Epithelial cell of prostate (primary cell): Measurements from ENCODE around the gene GLRA2.
A peak's percentile ranks its signal among the peaks of the same experiment; 100 is the strongest.
"Not testable (repeated sequence)": the region's sequence is repeated elsewhere in the genome, so short reads cannot be mapped to it uniquely, and the experiment has no call there.

Source experiments
- DNase-seq: peaks from one replicate; pipeline ENCODE4 v3.0.0-alpha.2; 2011; ENCODE audit warnings: low read depth, low spot score
- H3K27ac ChIP-seq: fragments of 450-650 bp; 2 replicates; pipeline ENCODE4 v1.5.1; 2017; ENCODE audit warnings: mild to moderate bottlenecking

The GLRA2 gene

GRCh38 chrX:14590693-14591424 is 61.5 kb downstream of the GLRA2 start:
- DNase-seq, result no peak
- no peak overlapping the region for H3K27ac ChIP-seq

GRCh38 chrX:14591976-14592375 is 62.6 kb downstream of the GLRA2 start:
- DNase-seq, result no peak
- H3K27ac ChIP-seq, result no peak overlapping the region

- DNase-seq, result no peak
- no peak overlapping the region for H3K27ac ChIP-seq
Measured at GRCh38 chrX:14594521-14594920, 65.2 kb downstream of the GLRA2 start.

GRCh38 chrX:14598330-14598729 is 69.0 kb downstream of the GLRA2 start:
- no peak for DNase-seq
- H3K27ac ChIP-seq, result no peak overlapping the region

GRCh38 chrX:14607446-14607985 is 78.2 kb downstream of the GLRA2 start:
- H3K27ac ChIP-seq, result no peak overlapping the region
- DNase-seq, result no peak

- not testable (repeated sequence) for DNase-seq, H3K27ac ChIP-seq
Measured at GRCh38 chrX:14612450-14612849, 83.1 kb downstream of the GLRA2 start.

GRCh38 chrX:14616301-14616700 is 87.0 kb downstream of the GLRA2 start:
- DNase-seq, result no peak
- no peak overlapping the region for H3K27ac ChIP-seq

GRCh38 chrX:14616836-14617235 is 87.5 kb downstream of the GLRA2 start:
- DNase-seq, result no peak
- H3K27ac ChIP-seq, result no peak overlapping the region

GRCh38 chrX:14618177-14618965 is 89.0 kb downstream of the GLRA2 start:
- no peak for DNase-seq
- no peak overlapping the region for H3K27ac ChIP-seq

GRCh38 chrX:14630733-14631132 is 101.4 kb downstream of the GLRA2 start:
- no peak for DNase-seq
- H3K27ac ChIP-seq, result no peak overlapping the region

- H3K27ac ChIP-seq, result no peak overlapping the region
- no peak for DNase-seq
Measured at GRCh38 chrX:14641681-14642655, 112.6 kb downstream of the GLRA2 start.

- no peak overlapping the region for H3K27ac ChIP-seq
- no peak for DNase-seq
Measured at GRCh38 chrX:14660970-14661369, 131.6 kb downstream of the GLRA2 start.

GRCh38 chrX:14670819-14671218 is 141.5 kb downstream of the GLRA2 start:
- no peak overlapping the region for H3K27ac ChIP-seq
- DNase-seq, result no peak

- DNase-seq, result no peak
- H3K27ac ChIP-seq, result no peak overlapping the region
Measured at GRCh38 chrX:14672611-14673172, 143.4 kb downstream of the GLRA2 start.

- peak overlapping the region; percentile 53 for H3K27ac ChIP-seq
- DNase-seq, result no peak
Measured at GRCh38 chrX:14673236-14673635, 143.9 kb downstream of the GLRA2 start.

GRCh38 chrX:14673764-14674163 is 144.4 kb downstream of the GLRA2 start:
- peak; percentile 65 for DNase-seq
- H3K27ac ChIP-seq, result peak overlapping the region; percentile 53

GRCh38 chrX:14675500-14675899 is 146.2 kb downstream of the GLRA2 start:
- no peak for DNase-seq
- no peak overlapping the region for H3K27ac ChIP-seq

GRCh38 chrX:14676431-14676830 is 147.1 kb downstream of the GLRA2 start:
- DNase-seq, result no peak

GRCh38 chrX:14688331-14688730 is 159.0 kb downstream of the GLRA2 start:
- H3K27ac ChIP-seq, DNase-seq: not testable (repeated sequence)

More at GRCh38 chrX:14676431-14676830, 147.1 kb downstream of the GLRA2 start:
- no peak overlapping the region for H3K27ac ChIP-seq

- no peak for DNase-seq
- H3K27ac ChIP-seq, result no peak overlapping the region
Measured at GRCh38 chrX:14690553-14690952, 161.2 kb downstream of the GLRA2 start.
